ENCODE data around the gene PADI4. TPM values are rescaled to one million over a fixed set of nuclear protein-coding genes. Genes with fewer than 3 reads are reported as not detected.

The PADI4 gene
- total and polyA plus RNA-seq, 2 of the 4 experiments (the other 2 are of a cell fraction) = not detected

DNA sequence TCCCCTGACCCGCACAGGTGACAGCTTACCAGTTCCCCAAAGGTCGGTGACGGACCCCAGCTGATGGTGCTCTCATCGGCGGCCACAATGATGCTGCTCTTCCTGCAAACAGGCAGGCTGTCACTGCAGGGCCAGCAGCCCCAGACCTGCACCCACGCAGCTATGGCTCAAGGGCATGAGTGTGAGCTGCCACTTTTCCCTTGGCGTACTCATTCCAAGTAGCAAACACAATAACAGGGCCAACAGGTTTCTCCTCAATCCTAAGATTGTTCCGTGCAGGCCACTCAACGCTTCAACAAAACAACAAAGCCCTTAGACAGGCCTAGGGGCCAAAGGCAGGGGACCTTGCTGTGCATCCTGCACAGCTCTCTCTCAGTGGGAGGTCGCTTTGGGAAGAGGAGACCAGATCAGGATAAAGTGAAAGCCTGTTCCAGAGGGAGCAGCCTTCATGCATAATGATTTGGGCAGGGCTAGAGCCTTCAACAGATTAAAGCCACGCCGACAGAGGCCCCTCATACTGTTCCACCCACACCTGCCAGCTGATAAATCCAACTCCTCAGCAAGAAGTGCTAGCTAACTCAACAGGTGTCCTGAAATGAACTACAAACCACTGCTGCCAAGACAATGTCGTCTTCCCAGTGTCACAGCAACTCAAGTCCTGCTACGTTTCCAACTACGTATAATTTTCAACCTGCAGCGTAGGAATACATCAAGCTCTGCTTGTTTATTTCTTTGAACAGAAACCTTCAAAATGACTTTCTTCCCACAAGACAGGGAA, 104.3 kb downstream of the PADI4 start:
- Histone ChIP-seq H4K8ac (ENCODE audit: low read depth in 2 of 2, low read length in 2 of 2) (no peak overlapping the region), H3K18ac (ENCODE audit: low read depth, low read length) (no peak overlapping the region), H3K9ac (ENCODE audit: low read depth, low read length) (no peak overlapping the region), H2AK5ac (ENCODE audit: low read depth, low read length) (no peak overlapping the region), H3K4me2 (ENCODE audit: low read depth, low read length) (no peak overlapping the region), H3K27me3 (ENCODE audit: control insufficient read depth, insufficient read depth, low read length) (no peaks in the 10 kb centered on the region), H3K4me3 (ENCODE audit: insufficient read depth, low read depth, low read length) (no peak overlapping the region), H3K4me1 (ENCODE audit: control insufficient read depth, insufficient read depth, low read length) (peaks cover 4% of the 10 kb centered on the region), H3K79me1 (ENCODE audit: low read depth in 1 of 2, low read length in 2 of 2) (peaks cover 10 to 43% of the 10 kb centered on the region in 2 experiments; a peak in 3 of 4 replicates), H3K9me3 (ENCODE audit: control insufficient read depth, insufficient read depth, low read length) (no peaks in the 10 kb centered on the region), H2BK20ac (ENCODE audit: low read depth, low read length) (no peak overlapping the region), H3K23ac (ENCODE audit: low read depth, low read length) (no peak overlapping the region), H3K56ac (ENCODE audit: extremely low read depth, insufficient read depth, low read length) (no peak overlapping the region), H2AFZ (replicated peaks; ENCODE audit: low read length, poor library complexity) (no peak overlapping the region), H2BK15ac (ENCODE audit: low read depth, low read length) (no peak overlapping the region), H3K4ac (ENCODE audit: low read depth, low read length) (no peak overlapping the region), H2BK120ac (ENCODE audit: low read depth, low read length) (no peak overlapping the region), H3K9me1 (ENCODE audit: insufficient read depth, low read length) (peaks cover 2% of the 10 kb centered on the region; the same call in 1 of the 2 replicates), H2AK9ac (replicated peaks; ENCODE audit: low read depth, low read length, poor library complexity) (no peak overlapping the region), H4K91ac (ENCODE audit: insufficient read depth, low read depth, low read length) (no peak overlapping the region), H3K36me3 (ENCODE audit: control insufficient read depth, insufficient read depth, low read length) (peaks cover 70% of the 10 kb centered on the region), H3K14ac (replicated peaks; ENCODE audit: low read depth, low read length) (no peak overlapping the region), H4K5ac (ENCODE audit: low read depth, low read length) (no peak overlapping the region), H2BK5ac (ENCODE audit: low read depth, low read length, poor library complexity, severe bottlenecking) (no peak overlapping the region), H4K20me1 (ENCODE audit: insufficient read depth, low read length) (peaks cover 6% of the 10 kb centered on the region), H3K27ac (ENCODE audit: insufficient read depth, low read length) (no peak overlapping the region)
- ATAC-seq (ENCODE audit: low read depth) (no peak), DNase-seq (no peak)
- BruUV-seq (replicated peaks) = no TSS peak
- ChIA-PET CTCF (no interaction called here), POLR2A (ENCODE audit: unreplicated experiment) (no interaction called here)
- in situ Hi-C loops (cut with MboI; ENCODE audit: low sequenced_read_pairs) (no loop called here), intact Hi-C loops (cut with micrococcal nuclease) (no loop called here), dilution Hi-C loops (cut with HindIII; ENCODE audit: low sequenced_read_pairs, unreplicated experiment) (no loop called here)
- no peak for TF ChIP-seq RFX5 (IDR thresholded peaks at IDR 0.05; ENCODE audit: low read depth, low read length)
- no peak for TF ChIP-seq POLR2A (IDR thresholded peaks at IDR 0.05; ENCODE audit: low read depth, low read length)
- no peak for TF ChIP-seq CEBPB (IDR thresholded peaks at IDR 0.05; ENCODE audit: low read depth, low read length)
- TF ChIP-seq NFE2L2 (IDR thresholded peaks at IDR 0.05; ENCODE audit: low read depth, low read length) = no peak
- no peak for TF ChIP-seq BHLHE40 (IDR thresholded peaks at IDR 0.05; ENCODE audit: low read depth, low read length)
- TF ChIP-seq CHD1 (IDR thresholded peaks at IDR 0.05; ENCODE audit: low read depth, low read length) = no peak
- TF ChIP-seq USF2 (IDR thresholded peaks at IDR 0.05; ENCODE audit: low read depth, low read length) = no peak
- no peak for TF ChIP-seq FOS (IDR thresholded peaks at IDR 0.05; ENCODE audit: low read depth, low read length)
- no peak for TF ChIP-seq SMC3 (IDR thresholded peaks at IDR 0.05; ENCODE audit: low read depth, low read length)
- no peak for TF ChIP-seq MXI1 (IDR thresholded peaks at IDR 0.05; ENCODE audit: borderline replicate concordance, low read depth, low read length)
- no peak for TF ChIP-seq RAD21 (IDR thresholded peaks at IDR 0.05; ENCODE audit: low read length)
- no peak for TF ChIP-seq ELK1 (IDR thresholded peaks at IDR 0.05; ENCODE audit: borderline replicate concordance, low read depth, low read length)
- TF ChIP-seq MAZ (IDR thresholded peaks at IDR 0.05; ENCODE audit: borderline replicate concordance, low read depth, low read length) = no peak
- no peak for TF ChIP-seq RCOR1 (IDR thresholded peaks at IDR 0.05; ENCODE audit: insufficient replicate concordance, low read length)
- TF ChIP-seq MAFK (IDR thresholded peaks at IDR 0.05; ENCODE audit: low read depth, low read length) = no peak
- TF ChIP-seq, protein P1, sequence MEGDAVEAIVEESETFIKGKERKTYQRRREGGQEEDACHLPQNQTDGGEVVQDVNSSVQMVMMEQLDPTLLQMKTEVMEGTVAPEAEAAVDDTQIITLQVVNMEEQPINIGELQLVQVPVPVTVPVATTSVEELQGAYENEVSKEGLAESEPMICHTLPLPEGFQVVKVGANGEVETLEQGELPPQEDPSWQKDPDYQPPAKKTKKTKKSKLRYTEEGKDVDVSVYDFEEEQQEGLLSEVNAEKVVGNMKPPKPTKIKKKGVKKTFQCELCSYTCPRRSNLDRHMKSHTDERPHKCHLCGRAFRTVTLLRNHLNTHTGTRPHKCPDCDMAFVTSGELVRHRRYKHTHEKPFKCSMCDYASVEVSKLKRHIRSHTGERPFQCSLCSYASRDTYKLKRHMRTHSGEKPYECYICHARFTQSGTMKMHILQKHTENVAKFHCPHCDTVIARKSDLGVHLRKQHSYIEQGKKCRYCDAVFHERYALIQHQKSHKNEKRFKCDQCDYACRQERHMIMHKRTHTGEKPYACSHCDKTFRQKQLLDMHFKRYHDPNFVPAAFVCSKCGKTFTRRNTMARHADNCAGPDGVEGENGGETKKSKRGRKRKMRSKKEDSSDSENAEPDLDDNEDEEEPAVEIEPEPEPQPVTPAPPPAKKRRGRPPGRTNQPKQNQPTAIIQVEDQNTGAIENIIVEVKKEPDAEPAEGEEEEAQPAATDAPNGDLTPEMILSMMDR (conservative IDR thresholded peaks at IDR 0.05; ENCODE audit: low read depth, low read length) = no peak
- WGBS, 2 experiments (ENCODE audit: extremely low coverage in 2 of 2, insufficient read length in 1 of 2) = 94% methylated on average over 6 of the region's 16 CpGs; no CpG with 5 or more reads in 1 of the 2 experiments

Data from IMR-90 (cell line).